Fibroblast of the conjunctiva (primary cell): ENCODE measurements around the gene B4GALNT3.
A peak's percentile ranks its signal among the peaks of the same experiment; 100 is the strongest.

ENCODE experiments used
- DNase-seq: peaks from one replicate; pipeline ENCODE4 v3.0.0-alpha.2; 2010; ENCODE audit warnings: low read depth

Gene B4GALNT3

GRCh38 chr12:559906-560455 is 100.2 kb downstream of the B4GALNT3 start:
- no peak for DNase-seq

- no peak for DNase-seq
Measured at GRCh38 chr12:560691-561390, 101.1 kb downstream of the B4GALNT3 start.

GRCh38 chr12:561391-561705 is 101.6 kb downstream of the B4GALNT3 start:
- no peak for DNase-seq

- no peak for DNase-seq
Measured at GRCh38 chr12:561908-562593, 102.3 kb downstream of the B4GALNT3 start.

GRCh38 chr12:562634-563033 is 102.9 kb downstream of the B4GALNT3 start:
- no peak for DNase-seq

- no peak for DNase-seq
Measured at GRCh38 chr12:563250-563781, 103.6 kb downstream of the B4GALNT3 start.

- no peak for DNase-seq
Measured at GRCh38 chr12:563787-564298, 104.1 kb downstream of the B4GALNT3 start.

- no peak for DNase-seq
Measured at GRCh38 chr12:565161-565560, 105.4 kb downstream of the B4GALNT3 start.

GRCh38 chr12:565589-566105 is 105.9 kb downstream of the B4GALNT3 start:
- DNase-seq: no peak

- no peak for DNase-seq
Measured at GRCh38 chr12:568486-568885, 108.7 kb downstream of the B4GALNT3 start.

GRCh38 chr12:569091-569676 is 109.4 kb downstream of the B4GALNT3 start:
- no peak for DNase-seq

- DNase-seq: peak; percentile 59
Measured at GRCh38 chr12:569803-570434, 110.2 kb downstream of the B4GALNT3 start.

GRCh38 chr12:570435-570920 is 110.7 kb downstream of the B4GALNT3 start:
- DNase-seq: peak; percentile 75

GRCh38 chr12:570921-571794 is 111.4 kb downstream of the B4GALNT3 start:
- DNase-seq: peak; percentile 79

GRCh38 chr12:571795-572531 is 112.2 kb downstream of the B4GALNT3 start:
- no peak for DNase-seq

GRCh38 chr12:572532-572899 is 112.8 kb downstream of the B4GALNT3 start:
- no peak for DNase-seq

- DNase-seq: no peak
Measured at GRCh38 chr12:573232-573631, 113.5 kb downstream of the B4GALNT3 start.

GRCh38 chr12:574475-575128 is 114.9 kb downstream of the B4GALNT3 start:
- no peak for DNase-seq

- no peak for DNase-seq
Measured at GRCh38 chr12:575129-575502, 115.4 kb downstream of the B4GALNT3 start.
